WTC11 (cell line): ENCODE results near the gene ACAA1. TPM values are rescaled to one million over a fixed set of nuclear protein-coding genes. Genes with fewer than 3 reads are reported as not detected.

Experiments used
- ATAC-seq: fragments of 200-7000 bp; cut with Tn5 transposase; 2 replicates; pipeline ENCODE4 v1.10.0; 2021; ENCODE audit warnings: mild to moderate bottlenecking, moderate library complexity
- CTCF ChIA-PET: fragments of 300-600 bp; sonication (Branson Sonifier 250); formaldehyde crosslinking; loops from one replicate; lab custom pipeline; 2021; ENCODE audit warnings: antibody characterized with exemption; lab: Charles Lee
- POLR2A ChIA-PET: fragments of 350-600 bp; sonication (Branson Sonifier 250); formaldehyde crosslinking; loops from one replicate; lab custom pipeline; 2021; ENCODE audit warnings: antibody characterized with exemption; lab: Charles Lee
- DNase-seq: peaks from one replicate; pipeline ENCODE4 v3.0.0; 2021; ENCODE audit warnings: low spot score
- H3K27ac Mint-ChIP-seq: 2 replicates; pipeline ENCODE4 v1.8.0; 2021; ENCODE audit warnings: mixed read lengths
- H3K27me3 Mint-ChIP-seq: 2 replicates; pipeline ENCODE4 v1.8.0; 2021; ENCODE audit warnings: low read depth, mild to moderate bottlenecking, moderate library complexity, mixed read lengths
- H3K36me3 Mint-ChIP-seq: 2 replicates; pipeline ENCODE4 v1.8.0; 2021; ENCODE audit warnings: mixed read lengths
- H3K4me1 Mint-ChIP-seq: 2 replicates; pipeline ENCODE4 v1.8.0; 2022; ENCODE audit warnings: mixed read lengths
- H3K4me3 Mint-ChIP-seq: 2 replicates; pipeline ENCODE4 v1.8.0; 2021; ENCODE audit warnings: mild to moderate bottlenecking, moderate library complexity, mixed read lengths
- H3K9me3 Mint-ChIP-seq: 2 replicates; pipeline ENCODE4 v1.8.0; 2021; ENCODE audit warnings: mixed read lengths
- AFF4 ChIP-seq: sonication (generic); formaldehyde crosslinking; IDR thresholded peaks from 2 replicates; pipeline ENCODE4 v1.8.1; 2023; ENCODE audit warnings: mild to moderate bottlenecking, missing genetic modification reagents, borderline replicate concordance
- AR ChIP-seq: fragments of 250-450 bp; sonication (Bioruptor Pico); IDR thresholded peaks from 2 replicates; pipeline ENCODE4 v1.9.0; 2021; ENCODE audit warnings: mild to moderate bottlenecking
- ATF2 ChIP-seq: sonication (generic); formaldehyde crosslinking; IDR thresholded peaks from 2 replicates; pipeline ENCODE4 v1.8.1; 2022; ENCODE audit warnings: low read depth, missing genetic modification reagents, borderline replicate concordance
- ELF4 ChIP-seq: sonication (generic); formaldehyde crosslinking; IDR thresholded peaks from 2 replicates; pipeline ENCODE4 v1.8.1; 2022; ENCODE audit warnings: low read depth, mild to moderate bottlenecking, moderate library complexity, missing genetic modification reagents
- FOXK1 ChIP-seq: sonication (generic); formaldehyde crosslinking; IDR thresholded peaks from 2 replicates; pipeline ENCODE4 v1.8.0; 2022; ENCODE audit warnings: mild to moderate bottlenecking, moderate library complexity, missing genetic modification reagents
- NFYB ChIP-seq: sonication (generic); formaldehyde crosslinking; conservative IDR thresholded peaks from 2 replicates; pipeline ENCODE4 v1.8.0; 2022; ENCODE audit warnings: low read depth, missing genetic modification reagents
- PRDM15 ChIP-seq: sonication (generic); formaldehyde crosslinking; IDR thresholded peaks from 2 replicates; pipeline ENCODE4 v1.8.0; 2022; ENCODE audit warnings: missing genetic modification reagents
- PRRX2 ChIP-seq: fragments of 250-450 bp; sonication (Bioruptor Pico); IDR thresholded peaks from 2 replicates; pipeline ENCODE4 v1.8.0; 2021; ENCODE audit warnings: mild to moderate bottlenecking
- ZNF138 ChIP-seq: sonication (generic); formaldehyde crosslinking; conservative IDR thresholded peaks from 2 replicates; pipeline ENCODE4 v1.8.1; 2022; ENCODE audit warnings: mild to moderate bottlenecking, moderate library complexity, missing genetic modification reagents
- ZNF425 ChIP-seq: fragments of 250-450 bp; sonication (Bioruptor Pico); conservative IDR thresholded peaks from 2 replicates; pipeline ENCODE4 v1.9.0; 2021; ENCODE audit warnings: mild to moderate bottlenecking
- total RNA-seq: library from RNA; stranded (reverse); gene quantifications from 3 replicates; pipeline ENCODE4 v1.2.3, GENCODE V29; 2021

Gene ACAA1
- total RNA-seq, 1 experiment from 2014 or later, result 46.5 TPM

- TF ChIP-seq AFF4 (no peak), NFYB (CRISPR knock-in tag) (no peak), ZNF425 (no peak), AR (CRISPR knock-in tag) (no peak), PRRX2 (CRISPR knock-in tag) (no peak), PRDM15 (no peak), ATF2 (CRISPR knock-in tag) (no peak), ZNF138 (CRISPR knock-in tag) (no peak), FOXK1 (CRISPR knock-in tag) (no peak), ELF4 (CRISPR knock-in tag) (no peak)
These were observed 22.7 kb downstream of the ACAA1 start (continued) for GRCh38 chr3:38114052-38114874.

GRCh38 chr3:38112378-38112761 is 24.6 kb downstream of the ACAA1 start:
- TF ChIP-seq ZNF138 (CRISPR knock-in tag) (no peak), PRDM15 (peak; percentile 50; the same call in 1 of the 2 replicates)
- H3K27me3 Mint-ChIP-seq, result peaks cover 6% of the 10 kb centered on the region
- no peaks in the 10 kb centered on the region for H3K9me3 Mint-ChIP-seq
- no peaks in the 10 kb centered on the region for H3K4me1 Mint-ChIP-seq
- CTCF ChIA-PET, result no interaction called here
- no peak for DNase-seq
- POLR2A ChIA-PET, result interaction anchor here (0.5 kb wide), 1 partner anchor 1783 kb away, joined by 3 read pairs; no protein-coding TSS in a partner anchor
- no peaks in the 10 kb centered on the region for H3K36me3 Mint-ChIP-seq
- no peak for ATAC-seq
- no peak overlapping the region for H3K4me3 Mint-ChIP-seq
- H3K27ac Mint-ChIP-seq, result no peak overlapping the region
